Sigmoid colon (tissue), 7 donors: ENCODE results near the gene HSFX3. TPM values are rescaled to one million over a fixed set of nuclear protein-coding genes. Genes with fewer than 3 reads are reported as not detected.
"Not testable (repeated sequence)": the region's sequence is repeated elsewhere in the genome, so short reads cannot be mapped to it uniquely, and the experiment has no call there.

Experiments used
- DNase-seq: peaks from one replicate; pipeline ENCODE4 v3.0.0-alpha.2; 2019
- H3K27ac ChIP-seq, 4 donors: fragments of 200-600 bp; sonication (generic); one replicate each; pipeline ENCODE4 v1.5.1; 2016 to 2019; ENCODE audit warnings: mild to moderate bottlenecking in 1 of 4
- H3K27me3 ChIP-seq, 3 donors: fragments of 200-600 bp; sonication (generic); one replicate each; pipeline ENCODE4 v1.5.1; 2019; ENCODE audit warnings: mild to moderate bottlenecking in 1 of 3
- H3K36me3 ChIP-seq, 4 donors: fragments of 200-600 bp; sonication (generic); one replicate each; pipeline ENCODE4 v1.5.1; 2016 to 2019
- H3K4me1 ChIP-seq, 4 donors: fragments of 200-600 bp; sonication (generic); one replicate each; pipeline ENCODE4 v1.5.1; 2017 to 2019
- H3K4me3 ChIP-seq, 4 donors: fragments of 200-600 bp; sonication (generic); one replicate each; pipeline ENCODE4 v1.5.1; 2017 to 2019; ENCODE audit warnings: mild to moderate bottlenecking in 2 of 4, moderate library complexity in 1 of 4
- H3K9me3 ChIP-seq, 4 donors: fragments of 200-600 bp in 3 of 4; sonication (generic) in 3 of 4; one replicate each; pipeline versions ENCODE4 v1.5.1 to v1.6.1; 2013 to 2019
- CTCF ChIP-seq, 4 experiments: fragments of 450-650 bp in 3 of 4; fragments of 200-600 bp in 1 of 4; IDR thresholded peaks; one replicate each; pipeline ENCODE4 v1.5.1; 2016 to 2019; ENCODE audit warnings: antibody characterized with exemption in 4 of 4, mild to moderate bottlenecking in 3 of 4, moderate library complexity in 2 of 4
- EP300 ChIP-seq, 4 donors: sonication (generic); formaldehyde crosslinking; IDR thresholded peaks; one replicate each; pipeline ENCODE4 v1.6.1; 2017; ENCODE audit warnings: antibody characterized with exemption in 4 of 4
- POLR2A ChIP-seq, 2 donors: fragments of 450-650 bp; IDR thresholded peaks; one replicate each; pipeline ENCODE4 v1.6.1; 2016; ENCODE audit warnings: antibody characterized with exemption in 2 of 2, mild to moderate bottlenecking in 2 of 2, moderate library complexity in 2 of 2
- POLR2AphosphoS5 ChIP-seq, 4 donors: sonication (generic); formaldehyde crosslinking; IDR thresholded peaks; one replicate each; pipeline ENCODE4 v1.6.1; 2017; ENCODE audit warnings: antibody characterized with exemption in 4 of 4
- WGBS, 2 donors: extraction: QIAGEN DNeasy Blood & Tissue Kit; methylation state at CpG; one replicate each; pipeline ENCODE4 v1.1.7; 2013; 5-methylcytosine and 5-hydroxymethylcytosine counted together
- intact Hi-C: fragments of 100-400 bp; cut with DNase I; formaldehyde crosslinking; loops from one replicate; pipeline ENCODE4 v1.15.1; 2023
- polyA plus RNA-seq, 3 donors: library from polyadenylated mRNA; stranded (reverse); fragments of 200-250 nt; gene quantifications; one replicate each; pipeline ENCODE4 v1.2.3, GENCODE V29; 2013
- total RNA-seq, 4 donors: library from RNA; depleted of rRNA; stranded (reverse); fragments of >200 nt; gene quantifications; one replicate each; pipeline ENCODE4 v1.1.0, GENCODE V29; 2016
- donor health status: healthy with polysubstance abuse.
- donor health status: Bipolar disorder and iron deficiency.
- donor health status: healthy.

The HSFX3 gene
- total and polyA plus RNA-seq, 7 donors: not detected

GRCh38 chrX:149567621-149568417 is 18.1 kb upstream of the HSFX3 start:
- Histone ChIP-seq H3K27ac (no peak overlapping the region), H3K9me3 (no peaks in the 10 kb centered on the region), H3K4me3 (no peak overlapping the region), H3K4me1 (no peaks in the 10 kb centered on the region), H3K27me3 (no peaks in the 10 kb centered on the region), H3K36me3 (no peaks in the 10 kb centered on the region)
- no peak for DNase-seq
- intact Hi-C loops: no loop called here
- TF ChIP-seq POLR2AphosphoS5 (IDR thresholded peaks at IDR 0.05): no peak
- TF ChIP-seq POLR2A (IDR thresholded peaks at IDR 0.05): no peak
- no peak for TF ChIP-seq CTCF (IDR thresholded peaks at IDR 0.05)
- no peak for TF ChIP-seq EP300 (IDR thresholded peaks at IDR 0.05)
- 89% methylated on average over 7 of the region's 7 CpGs; no CpG with 5 or more reads in 1 of the 2 donors for WGBS, 2 donors

GRCh38 chrX:149563359-149563758 is 13.6 kb upstream of the HSFX3 start:
- 88% methylated on average over 4 of the region's 4 CpGs; no CpG with 5 or more reads in 1 of the 2 donors for WGBS, 2 donors

DNA sequence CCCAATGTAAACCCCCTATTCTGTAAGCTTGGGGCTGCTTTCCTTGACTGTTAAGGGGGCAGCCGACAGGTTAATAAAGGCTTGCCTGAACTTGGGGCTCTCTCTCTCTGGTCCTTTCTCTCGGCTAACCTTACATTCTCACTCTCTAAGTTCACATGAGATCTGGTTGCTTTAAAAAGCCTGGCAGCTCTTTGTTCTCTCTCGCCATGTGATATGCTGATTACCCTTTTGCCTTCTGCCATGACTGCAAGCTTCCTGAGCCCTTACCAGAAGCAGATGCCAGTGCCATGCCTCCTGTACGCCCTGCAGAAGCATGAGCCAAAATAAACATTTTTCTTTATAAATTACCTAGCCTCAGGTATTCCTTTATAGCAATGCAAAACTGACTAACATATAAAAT is 5.5 kb upstream of the HSFX3 start:
- DNase-seq, H3K27ac ChIP-seq, intact Hi-C loops, H3K36me3 ChIP-seq, H3K27me3 ChIP-seq, H3K9me3 ChIP-seq, H3K4me3 ChIP-seq, H3K4me1 ChIP-seq: not testable (repeated sequence)
- WGBS, 2 donors: no CpG with 5 or more reads among the region's 4 CpGs

More at GRCh38 chrX:149563359-149563758, 13.6 kb upstream of the HSFX3 start:
- intact Hi-C loops: no loop called here
- TF ChIP-seq CTCF (IDR thresholded peaks at IDR 0.05) (no peak), POLR2AphosphoS5 (IDR thresholded peaks at IDR 0.05) (no peak), EP300 (IDR thresholded peaks at IDR 0.05) (no peak), POLR2A (IDR thresholded peaks at IDR 0.05) (no peak)
- H3K4me3 ChIP-seq: no peak overlapping the region
- H3K27ac ChIP-seq: no peak overlapping the region
- DNase-seq: no peak
- H3K4me1 ChIP-seq: no peaks in the 10 kb centered on the region
- H3K27me3 ChIP-seq: no peaks in the 10 kb centered on the region
- H3K9me3 ChIP-seq: no peaks in the 10 kb centered on the region
- H3K36me3 ChIP-seq: no peaks in the 10 kb centered on the region

DNA sequence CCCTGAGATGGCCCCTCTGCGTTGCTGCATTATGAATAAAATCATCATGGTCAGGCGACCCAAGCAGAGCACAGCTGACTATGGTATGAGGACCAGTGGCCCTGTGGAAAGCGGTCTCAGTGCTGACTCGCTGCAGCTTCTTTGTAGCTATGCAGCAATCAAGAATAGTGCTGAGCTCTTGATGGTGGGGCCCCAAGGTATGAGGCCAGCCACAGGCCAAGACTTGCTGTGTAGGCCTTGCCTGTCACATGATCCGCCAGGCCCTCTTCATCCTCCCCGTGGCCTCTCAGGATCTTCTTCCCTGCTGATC is 2.2 kb upstream of the HSFX3 start:
- H3K4me1 ChIP-seq, H3K27ac ChIP-seq, H3K27me3 ChIP-seq, H3K36me3 ChIP-seq, DNase-seq, H3K4me3 ChIP-seq, intact Hi-C loops, H3K9me3 ChIP-seq: not testable (repeated sequence)
- 95 to 97% methylated on average over 2 of the region's 6 CpGs for WGBS, 2 donors

DNA sequence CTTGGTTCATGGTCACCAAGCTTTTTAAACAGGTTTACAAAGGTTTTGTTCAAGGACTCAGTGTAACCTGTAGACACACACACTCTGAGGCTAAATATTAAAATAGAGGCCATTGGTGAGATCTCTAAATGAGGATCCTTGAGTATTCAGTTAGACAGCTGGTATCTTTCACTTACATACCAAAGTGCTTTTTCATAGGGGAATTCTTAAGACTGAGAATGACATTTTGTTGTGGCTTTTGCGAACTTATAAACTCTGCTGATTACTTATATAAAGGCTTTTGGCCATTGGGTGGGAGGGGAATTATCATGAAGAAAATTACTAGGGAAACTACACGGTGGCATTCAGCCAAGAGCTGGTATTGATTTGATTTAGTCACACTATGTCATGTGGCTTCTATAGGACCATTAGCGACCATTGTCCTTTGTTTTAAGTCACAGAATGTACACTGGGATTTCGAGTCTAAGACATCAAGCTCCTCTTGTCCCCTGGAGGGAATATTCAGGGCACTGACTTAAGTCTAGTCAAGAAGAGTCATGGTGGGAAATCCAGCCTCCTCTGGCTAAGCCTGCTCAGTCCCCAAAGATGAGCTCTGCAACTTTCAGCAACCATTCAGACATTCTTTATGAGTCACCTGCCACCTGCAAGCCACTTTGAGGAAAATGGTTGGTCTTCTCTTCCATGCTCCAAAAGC is 1.7 kb upstream of the HSFX3 start:
- H3K9me3 ChIP-seq, intact Hi-C loops, DNase-seq, H3K27ac ChIP-seq, H3K36me3 ChIP-seq, H3K4me3 ChIP-seq, H3K4me1 ChIP-seq, H3K27me3 ChIP-seq: not testable (repeated sequence)
- no CpG with 5 or more reads among the region's 4 CpGs for WGBS, 2 donors

DNA sequence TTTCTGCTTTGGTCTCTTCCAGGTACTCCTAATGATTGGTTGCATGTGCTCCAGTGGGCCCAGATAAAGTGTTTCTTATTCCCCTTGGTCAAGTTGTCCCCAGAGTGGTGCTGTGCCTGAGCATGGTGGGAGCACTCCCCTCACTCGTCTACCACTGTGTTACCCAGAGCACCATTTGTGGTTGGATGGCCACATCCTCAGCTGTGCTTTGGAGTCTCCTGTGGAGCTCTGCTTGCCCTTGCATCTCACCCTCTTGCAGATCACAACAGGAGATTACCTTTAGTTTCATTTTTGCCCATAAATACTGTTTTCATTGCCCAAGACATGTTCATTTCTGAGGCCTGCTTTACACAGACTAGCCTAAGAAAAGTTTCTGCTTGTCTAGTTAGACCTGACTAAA is 730 bp upstream of the HSFX3 start:
- H3K4me1 ChIP-seq, H3K27ac ChIP-seq, DNase-seq, intact Hi-C loops, H3K27me3 ChIP-seq, H3K4me3 ChIP-seq, H3K36me3 ChIP-seq, H3K9me3 ChIP-seq: not testable (repeated sequence)
- 100% methylated on average over 1 of the region's 1 CpG for WGBS, 2 donors

GRCh38 chrX:149547782-149548181 is 1.9 kb downstream of the HSFX3 start:
- 89% methylated on average over 1 of the region's 3 CpGs; no CpG with 5 or more reads in 1 of the 2 donors for WGBS, 2 donors
- DNase-seq, H3K27ac ChIP-seq, H3K4me3 ChIP-seq, H3K9me3 ChIP-seq, H3K27me3 ChIP-seq, H3K4me1 ChIP-seq, H3K36me3 ChIP-seq: not testable (repeated sequence)
- intact Hi-C loops: loop anchor here (10.0 kb wide), 3 partner anchors 397 to 1633 kb away; partner anchors contain the start of genes FMR1 and MAMLD1

DNA sequence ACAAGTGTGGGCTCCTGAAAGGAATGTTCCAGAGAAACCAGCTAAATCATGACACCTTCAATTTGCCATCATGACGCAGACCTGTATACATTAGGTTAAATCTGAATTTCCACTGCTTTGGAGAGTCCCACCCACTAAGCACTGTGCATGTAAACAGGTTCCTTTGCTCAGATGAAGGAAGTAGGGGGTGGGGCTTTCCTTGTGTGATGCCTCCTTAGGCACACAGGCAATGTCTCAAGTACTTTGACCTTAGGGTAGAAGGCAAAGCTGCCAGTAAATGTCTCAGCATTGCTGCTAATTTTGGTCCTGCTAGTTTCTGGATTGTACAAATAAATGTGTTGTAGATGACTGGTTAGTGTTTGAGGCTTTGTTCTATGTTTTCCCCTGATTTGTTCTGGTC is 2.8 kb downstream of the HSFX3 start:
- H3K4me1 ChIP-seq, H3K27me3 ChIP-seq, H3K36me3 ChIP-seq, H3K27ac ChIP-seq, H3K4me3 ChIP-seq, DNase-seq, H3K9me3 ChIP-seq: not testable (repeated sequence)
- 56 to 67% methylated on average over 1 of the region's 1 CpG for WGBS, 2 donors
- intact Hi-C loops: loop anchor here (10.0 kb wide), 3 partner anchors 398 to 1632 kb away; partner anchors contain the start of genes FMR1 and MAMLD1

DNA sequence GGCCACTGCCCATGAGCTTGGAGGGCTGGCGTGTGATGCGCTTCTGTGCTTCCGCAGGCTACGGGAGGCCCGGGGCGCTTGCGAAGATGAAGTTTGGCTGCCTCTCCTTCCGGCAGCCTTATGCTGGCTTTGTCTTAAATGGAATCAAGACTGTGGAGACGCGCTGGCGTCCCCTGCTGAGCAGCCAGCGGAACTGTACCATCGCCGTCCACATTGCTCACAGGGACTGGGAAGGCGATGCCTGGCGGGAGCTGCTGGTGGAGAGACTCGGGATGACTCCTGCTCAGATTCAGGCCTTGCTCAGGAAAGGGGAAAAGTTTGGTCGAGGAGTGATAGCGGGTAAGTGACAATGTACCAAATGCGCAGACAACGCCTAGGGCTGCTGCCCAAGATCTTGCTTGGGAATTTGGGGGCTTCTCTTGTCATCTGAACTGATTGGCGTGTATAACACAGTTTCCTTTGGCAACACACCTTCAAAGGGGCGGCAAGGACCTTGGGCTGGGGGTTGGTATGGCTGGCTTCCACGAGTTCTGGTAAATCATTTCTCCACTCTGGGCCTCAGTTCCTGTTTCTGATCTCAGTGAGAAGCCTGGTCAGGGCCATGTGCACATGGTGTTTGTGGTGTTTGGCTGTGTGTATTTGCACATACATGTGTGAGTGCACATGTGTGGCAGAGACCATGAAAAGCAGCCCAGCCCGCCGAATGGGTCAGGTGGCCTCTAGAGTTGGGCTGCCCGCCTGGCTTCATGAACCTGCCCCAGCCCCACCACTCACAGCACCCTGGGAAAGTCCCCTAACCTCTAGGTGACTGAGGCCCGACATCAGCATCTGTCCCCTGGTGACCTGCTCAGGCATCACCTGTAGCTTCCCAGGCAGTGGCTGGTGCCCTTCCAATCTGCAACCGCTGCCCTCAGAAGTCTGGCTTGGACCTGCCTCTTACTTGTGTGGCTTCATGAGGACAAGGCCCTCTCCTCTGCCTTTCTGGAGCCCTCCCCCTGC is 3.9 kb downstream of the HSFX3 start:
- not testable (repeated sequence) for DNase-seq, H3K27ac ChIP-seq, H3K36me3 ChIP-seq, H3K4me3 ChIP-seq, H3K27me3 ChIP-seq, H3K9me3 ChIP-seq, H3K4me1 ChIP-seq
- intact Hi-C loops: loop anchor here (10.0 kb wide), 3 partner anchors 399 to 1631 kb away; partner anchors contain the start of genes FMR1 and MAMLD1
- WGBS, 2 donors: 86 to 93% methylated on average over 21 of the region's 29 CpGs
